Fibroblast of lung (primary cell): ENCODE measurements around the gene ADGRV1.

Experiments
- CTCF ChIP-seq, 2 donors: IDR thresholded peaks in 1 of 2; conservative IDR thresholded peaks in 1 of 2; 1 replicate in 1 of 2; 2 replicates in 1 of 2; pipeline ENCODE4 v1.5.1; 2011 to 2012; ENCODE audit warnings: low read length in 2 of 2, control low read depth in 1 of 2, inconsistent platforms in 1 of 2, low read depth in 1 of 2, mild to moderate bottlenecking in 1 of 2
- EZH2 ChIP-seq: IDR thresholded peaks from 2 replicates; pipeline ENCODE4 v1.5.1; 2012; ENCODE audit warnings: low read length, control low read depth, mild to moderate bottlenecking; ENCODE audit errors: missing control alignments

DNA sequence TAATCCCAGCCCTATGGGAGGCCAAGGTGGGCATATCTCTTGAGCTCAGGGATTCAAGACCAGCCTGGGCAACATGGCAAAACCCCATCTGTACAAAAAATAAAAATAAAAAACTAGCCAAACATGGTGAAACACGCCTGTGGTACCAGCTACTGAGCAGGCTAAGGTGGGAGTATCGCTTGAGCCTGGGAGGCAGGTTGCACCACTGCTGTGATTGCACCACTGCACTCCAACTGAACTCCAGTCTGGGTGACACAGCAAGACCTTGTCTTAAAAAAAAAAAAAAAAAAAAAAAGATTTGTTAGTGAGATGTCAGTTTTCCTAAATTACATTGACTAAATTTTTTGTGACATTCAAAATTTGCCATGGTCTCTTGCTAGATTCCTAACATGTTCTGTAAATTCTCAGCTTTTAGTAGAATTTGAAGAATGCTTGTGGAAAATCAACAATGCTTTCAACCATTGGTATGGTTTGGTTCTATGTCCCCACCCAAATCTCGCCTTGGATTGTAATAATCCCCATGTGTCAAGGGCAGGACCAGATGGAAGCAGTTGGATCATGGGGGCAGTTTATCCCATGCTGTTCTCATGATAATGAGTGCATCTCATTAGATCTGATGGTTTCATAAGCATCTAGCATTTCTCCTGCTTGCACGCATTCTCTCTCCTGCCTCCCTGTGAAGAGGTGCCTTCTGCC is 588.5 kb downstream of the ADGRV1 start:
- TF ChIP-seq CTCF (conservative IDR thresholded peaks at IDR 0.05 in 1 of 2, IDR thresholded peaks at IDR 0.05 in 1 of 2; ENCODE audit: low read depth in 1 of 2, low read length in 2 of 2), result no peak
- TF ChIP-seq EZH2, result no peak
